Measurements from ENCODE around the gene PCBP1.
"Not testable (repeated sequence)": the region's sequence is repeated elsewhere in the genome, so short reads cannot be mapped to it uniquely, and the experiment has no call there.

The PCBP1 gene

GRCh38 chr2:70086838-70087701, at the start of gene PCBP1:
Gene PCBP1, plus strand, starts transcription at chr2:70087477. Its CDS starts 267 bp downstream, at chr2:70087744.
- peak; percentile 98 for DNase-seq

GRCh38 chr2:70039366-70039765, 47.9 kb upstream of the PCBP1 start:
- DNase-seq = no peak

GRCh38 chr2:70041663-70042062, 45.6 kb upstream of the PCBP1 start:
- no peak for DNase-seq

DNA sequence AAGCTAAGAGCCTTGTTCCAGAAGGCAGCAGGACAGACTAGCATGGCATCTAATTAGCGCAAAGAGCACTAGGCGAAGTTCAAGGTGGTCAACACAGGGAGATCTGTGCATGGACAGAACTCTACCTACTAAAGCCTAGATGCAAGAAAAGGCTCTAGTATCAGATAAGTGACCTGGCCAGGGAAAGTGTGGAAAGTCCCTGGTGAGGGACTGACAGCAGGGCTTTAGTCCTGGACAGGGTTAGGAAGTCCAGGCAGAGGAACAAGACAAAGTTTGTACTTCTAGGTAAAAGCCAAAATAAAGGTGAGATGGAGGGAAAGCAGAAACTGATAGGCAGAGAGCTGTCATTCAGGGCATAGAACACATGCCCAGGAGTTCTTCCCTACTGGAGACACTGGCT, 45.0 kb upstream of the PCBP1 start:
- no peak for DNase-seq

- DNase-seq = peak; percentile 70
Measured at GRCh38 chr2:70043252-70043875, 43.9 kb upstream of the PCBP1 start.

- DNase-seq = no peak
Measured at GRCh38 chr2:70044290-70045040, 42.8 kb upstream of the PCBP1 start.

DNA sequence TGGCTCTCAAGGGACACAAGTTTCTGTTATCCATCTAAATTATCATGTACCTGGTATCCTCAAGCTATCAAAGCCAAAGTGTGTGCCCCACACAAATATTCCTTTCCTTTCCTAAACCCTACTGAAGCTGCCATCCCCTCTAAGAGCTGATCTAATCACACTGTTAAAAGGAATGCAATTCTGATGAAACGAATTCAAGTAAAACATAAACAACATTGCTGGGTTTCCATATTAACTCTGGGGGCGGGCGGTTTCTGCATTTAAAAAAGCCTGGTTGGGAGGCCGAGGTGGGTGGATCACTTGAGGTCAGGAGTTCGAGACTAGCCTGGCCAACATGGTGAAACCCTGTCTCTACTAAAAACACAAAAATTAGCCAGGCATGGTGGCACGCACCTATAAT, 41.9 kb upstream of the PCBP1 start:
- no peak for DNase-seq

DNA sequence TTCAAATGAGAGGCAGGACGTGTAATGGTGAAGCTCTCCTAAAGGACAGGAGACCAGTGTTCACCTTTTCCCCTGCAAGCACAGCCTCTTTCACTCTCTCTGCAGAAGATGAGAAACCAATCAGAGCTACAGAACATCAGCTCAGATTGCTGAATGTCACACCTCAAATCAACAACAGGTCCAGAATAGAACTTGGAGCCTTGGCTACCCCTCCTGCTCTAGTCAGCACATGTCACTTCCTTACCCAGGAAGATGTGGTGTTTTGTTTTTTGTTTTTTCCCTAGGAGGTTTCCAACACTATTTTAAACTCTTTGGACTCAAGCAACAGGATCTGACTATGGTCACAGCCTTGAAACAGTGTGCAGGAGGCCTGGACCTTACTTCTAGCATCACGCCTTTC, 41.3 kb upstream of the PCBP1 start:
- DNase-seq = no peak

- no peak for DNase-seq
Measured at GRCh38 chr2:70046534-70046933, 40.7 kb upstream of the PCBP1 start.

DNA sequence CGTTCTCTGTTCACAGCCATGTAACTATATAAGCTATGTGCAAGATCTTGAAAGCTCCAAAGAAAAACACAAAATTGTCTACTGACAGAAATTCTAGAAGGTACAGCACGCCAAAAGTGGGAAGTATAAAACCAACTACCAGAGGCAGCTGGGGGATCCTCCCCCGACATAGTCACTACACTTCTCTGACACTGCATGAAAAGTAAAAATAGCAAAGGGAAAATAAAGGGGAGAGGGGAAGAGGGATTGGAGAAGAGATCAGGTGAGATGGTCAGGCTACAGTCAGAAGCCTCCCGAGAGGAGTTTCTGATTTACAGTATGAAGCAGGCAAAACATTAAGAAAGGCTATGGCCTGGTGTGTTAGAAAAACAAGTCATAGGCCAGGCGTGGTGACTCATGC, 39.8 kb upstream of the PCBP1 start:
- no peak for DNase-seq

GRCh38 chr2:70049255-70049654, 38.0 kb upstream of the PCBP1 start:
- no peak for DNase-seq

- DNase-seq = no peak
Measured at GRCh38 chr2:70050631-70051425, 36.4 kb upstream of the PCBP1 start.

DNA sequence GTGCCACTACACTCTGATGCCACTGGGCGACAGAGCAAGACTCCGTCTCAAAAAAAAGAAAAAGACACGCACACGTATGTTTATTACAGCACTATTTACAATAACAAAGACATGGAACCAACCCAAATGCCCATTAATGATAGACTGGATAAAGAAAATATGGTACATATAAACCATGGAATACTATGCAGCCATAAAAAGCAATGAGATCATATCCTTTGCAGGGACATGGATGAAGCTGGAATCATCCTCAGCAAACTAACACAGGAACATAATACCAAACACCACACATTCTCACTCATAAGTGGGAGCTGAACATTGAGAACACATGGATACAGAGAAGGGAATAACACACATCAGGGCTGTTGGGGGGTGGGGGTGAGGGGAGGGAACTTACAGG, 32.0 kb upstream of the PCBP1 start:
- not testable (repeated sequence) for DNase-seq

GRCh38 chr2:70061317-70061716, 26.0 kb upstream of the PCBP1 start:
- DNase-seq = no peak

DNA sequence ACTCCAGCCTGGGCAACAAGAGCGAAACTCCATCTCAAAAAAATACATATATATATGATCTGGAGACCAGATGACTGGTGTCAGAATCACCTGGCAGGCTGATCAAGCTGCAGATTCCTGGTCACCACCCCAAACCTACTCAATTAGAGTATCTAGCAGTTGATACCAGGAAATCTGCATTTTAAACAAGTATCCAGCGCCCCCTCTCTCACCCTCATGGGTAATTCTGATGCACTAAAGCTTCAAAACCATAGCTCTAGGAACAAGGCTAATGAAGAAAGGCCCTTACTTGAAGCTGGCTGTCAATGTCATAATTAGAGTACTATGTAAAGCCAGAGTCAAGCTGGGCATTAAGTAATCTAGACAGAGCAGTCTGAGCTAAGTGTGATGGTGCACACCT, 25.0 kb upstream of the PCBP1 start:
- DNase-seq = no peak

- DNase-seq = no peak
Measured at GRCh38 chr2:70068119-70068518, 19.2 kb upstream of the PCBP1 start.

GRCh38 chr2:70069049-70069448, 18.2 kb upstream of the PCBP1 start:
- peak; percentile 85 for DNase-seq

DNA sequence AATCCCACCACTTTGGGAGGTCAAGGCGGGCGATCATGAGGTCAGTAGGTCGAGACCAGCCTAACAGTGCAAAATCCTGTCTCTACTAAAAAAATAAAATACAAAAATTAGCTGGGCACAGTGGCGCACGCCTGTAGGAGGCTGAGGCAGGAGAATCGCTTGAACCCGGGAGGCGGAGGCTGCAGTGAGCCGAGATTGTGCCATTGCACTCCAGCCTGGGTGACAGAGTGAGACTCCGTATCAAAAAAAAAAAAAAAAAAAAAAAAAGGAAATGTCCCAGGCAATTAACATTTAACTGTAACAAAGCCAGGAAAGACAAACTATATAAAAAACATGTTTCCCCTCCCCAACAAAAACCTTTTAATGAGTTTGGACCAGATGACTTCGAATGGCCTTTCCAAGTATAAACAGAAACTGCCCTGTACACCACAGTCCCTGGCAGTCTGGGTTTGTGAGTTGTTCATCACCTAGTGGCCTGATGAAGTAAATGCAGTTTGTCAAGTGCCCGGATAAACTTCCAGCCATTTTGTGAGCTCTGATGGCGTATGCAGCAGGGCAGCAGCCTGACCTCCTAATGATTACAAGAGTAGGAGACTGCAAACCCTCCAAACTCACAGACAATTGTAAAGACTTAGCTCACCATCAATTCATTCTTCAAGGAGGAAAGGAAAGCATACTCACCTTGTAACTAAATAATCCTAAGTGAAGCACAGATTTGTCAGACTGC, 16.6 kb upstream of the PCBP1 start:
- peak; percentile 84 for DNase-seq

- DNase-seq = no peak
Measured at GRCh38 chr2:70073493-70073892, 13.8 kb upstream of the PCBP1 start.

DNA sequence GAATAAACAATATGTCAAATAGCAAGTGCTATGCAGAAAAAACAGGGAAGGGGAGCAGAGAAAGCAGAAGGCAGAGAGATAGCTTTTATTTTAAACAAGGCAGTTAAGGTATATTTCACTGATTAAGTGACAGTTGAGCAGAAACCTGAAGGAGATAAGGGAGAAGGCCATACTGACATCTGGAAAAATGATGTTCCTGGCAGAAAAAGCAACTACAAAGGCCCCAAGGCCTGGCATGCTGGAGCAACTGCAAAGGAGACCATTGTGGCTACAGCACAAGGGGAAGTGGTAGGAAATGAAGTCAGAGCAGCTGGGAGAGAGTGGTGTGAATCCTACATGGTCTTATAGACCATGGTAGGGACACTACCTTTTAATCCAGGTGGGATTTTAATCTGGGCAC, 8.9 kb upstream of the PCBP1 start:
- DNase-seq = no peak

DNA sequence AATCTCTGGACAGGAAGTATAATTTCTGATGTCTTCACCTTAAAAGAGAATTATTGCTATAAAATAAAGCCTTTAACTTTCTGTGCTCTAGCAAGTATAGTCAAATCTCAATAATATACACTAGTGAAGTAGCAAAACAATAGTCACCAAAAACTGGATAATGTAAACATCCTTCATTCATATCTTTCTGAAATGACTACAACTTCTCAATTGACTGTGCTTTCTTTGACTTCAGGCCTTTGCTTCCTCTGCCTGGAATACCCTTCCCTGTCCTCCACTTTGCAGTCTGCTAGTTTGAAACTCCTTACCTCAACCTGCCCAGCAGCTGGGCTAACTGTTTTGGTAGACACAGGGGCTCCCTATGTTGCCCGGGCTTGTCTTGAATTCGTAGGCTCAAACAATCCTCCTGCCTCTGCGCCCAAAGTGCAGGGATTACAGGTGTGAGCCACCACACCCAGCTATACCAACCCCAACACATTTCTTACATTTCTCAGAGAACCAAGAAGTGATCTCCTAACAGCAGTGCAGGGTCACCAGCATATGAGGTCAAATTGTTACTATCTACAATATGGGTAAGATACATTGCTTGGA, 6.6 kb upstream of the PCBP1 start:
- peak; percentile 50 for DNase-seq

GRCh38 chr2:70081221-70081620, 6.1 kb upstream of the PCBP1 start:
- no peak for DNase-seq

Data from activated CD4-positive, alpha-beta T cell treated with anti-CD3 and anti-CD28 coated beads, Interleukin-2, Interleukin-6, amounts not matched to agents 100 ng/mL and 50 ng/mL, durations not matched to agents 16 hours and 8 hours (primary cell).